HG02610 (cell line): ENCODE data around the gene PCDHA7.
"Not testable (repeated sequence)": the region's sequence is repeated elsewhere in the genome, so short reads cannot be mapped to it uniquely, and the experiment has no call there.

Source experiments
- ATAC-seq: cut with Tn5 transposase; IDR thresholded peaks from one replicate; pipeline ENCODE4 v1.9.1; 2021; ENCODE audit warnings: mild to moderate bottlenecking, moderate library complexity; ENCODE audit not compliant: unreplicated experiment

The PCDHA7 gene

DNA sequence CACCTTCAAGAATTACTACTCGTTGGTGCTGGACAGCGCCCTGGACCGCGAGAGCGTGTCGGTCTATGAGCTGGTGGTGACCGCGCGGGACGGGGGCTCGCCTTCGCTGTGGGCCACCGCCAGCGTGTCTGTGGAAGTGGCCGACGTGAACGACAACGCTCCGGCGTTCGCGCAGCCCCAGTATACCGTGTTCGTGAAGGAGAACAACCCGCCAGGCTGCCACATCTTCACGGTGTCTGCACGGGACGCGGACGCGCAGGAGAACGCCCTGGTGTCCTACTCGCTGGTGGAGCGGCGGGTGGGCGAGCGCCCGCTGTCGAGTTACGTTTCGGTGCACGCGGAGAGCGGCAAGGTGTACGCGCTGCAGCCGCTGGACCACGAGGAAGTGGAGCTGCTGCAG lies 11.1 kb upstream of the PCDHA7 start:
- ATAC-seq = not testable (repeated sequence)

DNA sequence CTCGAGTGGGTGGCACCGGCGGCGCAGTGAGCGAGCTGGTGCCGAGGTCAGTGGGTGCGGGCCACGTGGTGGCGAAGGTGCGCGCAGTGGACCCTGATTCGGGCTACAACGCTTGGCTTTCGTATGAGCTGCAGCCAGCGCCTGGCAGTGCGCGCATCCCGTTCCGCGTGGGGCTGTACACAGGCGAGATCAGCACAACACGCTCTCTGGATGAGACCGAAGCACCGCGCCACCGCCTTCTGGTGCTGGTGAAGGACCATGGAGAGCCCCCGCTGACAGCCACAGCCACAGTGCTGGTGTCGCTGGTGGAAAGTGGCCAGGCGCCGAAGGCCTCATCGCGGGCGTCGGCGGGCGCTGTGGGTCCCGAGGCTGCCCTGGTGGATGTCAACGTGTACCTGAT lies 10.6 kb upstream of the PCDHA7 start:
- no peak for ATAC-seq

DNA sequence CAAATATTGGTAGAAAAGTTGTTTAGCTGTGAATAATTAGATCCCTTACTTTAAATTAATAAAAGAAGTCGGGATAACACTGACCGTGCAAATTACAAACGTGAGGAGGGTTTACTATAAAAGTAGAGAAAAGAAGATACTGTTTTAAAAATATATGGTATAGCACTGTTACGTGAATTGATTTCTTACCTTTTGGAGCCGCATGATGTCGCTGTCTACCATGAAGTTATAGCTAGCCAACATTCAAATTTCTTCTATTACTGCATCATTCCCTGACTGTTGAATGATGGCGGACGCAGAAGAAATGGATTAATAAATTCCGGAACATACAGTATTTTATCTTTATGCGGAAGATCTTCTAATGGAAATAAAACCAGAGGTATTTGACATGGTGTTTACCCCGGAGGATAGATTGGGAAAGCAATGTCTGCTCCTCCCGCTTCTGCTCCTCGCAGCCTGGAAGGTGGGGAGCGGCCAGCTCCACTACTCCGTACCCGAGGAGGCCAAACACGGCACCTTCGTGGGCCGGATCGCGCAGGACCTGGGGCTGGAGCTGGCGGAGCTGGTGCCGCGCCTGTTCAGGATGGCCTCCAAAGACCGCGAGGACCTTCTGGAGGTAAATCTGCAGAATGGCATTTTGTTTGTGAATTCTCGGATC lies 6.2 kb upstream of the PCDHA7 start, which contains the start of gene PCDHA6:
TSS of gene PCDHA6 (plus strand) at position 257 of the 658 bp plus-strand sequence. CDS start at position 389, 132 bp downstream.
- ATAC-seq = no peak

DNA sequence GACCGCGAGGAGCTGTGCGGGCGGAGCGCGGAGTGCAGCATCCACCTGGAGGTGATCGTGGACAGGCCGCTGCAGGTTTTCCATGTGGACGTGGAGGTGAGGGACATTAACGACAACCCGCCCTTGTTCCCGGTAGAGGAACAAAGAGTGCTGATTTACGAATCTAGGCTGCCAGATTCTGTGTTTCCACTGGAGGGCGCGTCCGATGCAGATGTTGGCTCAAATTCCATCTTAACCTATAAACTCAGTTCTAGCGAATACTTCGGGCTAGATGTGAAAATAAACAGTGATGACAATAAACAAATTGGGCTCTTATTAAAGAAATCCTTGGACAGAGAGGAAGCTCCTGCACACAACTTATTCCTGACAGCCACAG lies 5.7 kb upstream of the PCDHA7 start:
- ATAC-seq = no peak

DNA sequence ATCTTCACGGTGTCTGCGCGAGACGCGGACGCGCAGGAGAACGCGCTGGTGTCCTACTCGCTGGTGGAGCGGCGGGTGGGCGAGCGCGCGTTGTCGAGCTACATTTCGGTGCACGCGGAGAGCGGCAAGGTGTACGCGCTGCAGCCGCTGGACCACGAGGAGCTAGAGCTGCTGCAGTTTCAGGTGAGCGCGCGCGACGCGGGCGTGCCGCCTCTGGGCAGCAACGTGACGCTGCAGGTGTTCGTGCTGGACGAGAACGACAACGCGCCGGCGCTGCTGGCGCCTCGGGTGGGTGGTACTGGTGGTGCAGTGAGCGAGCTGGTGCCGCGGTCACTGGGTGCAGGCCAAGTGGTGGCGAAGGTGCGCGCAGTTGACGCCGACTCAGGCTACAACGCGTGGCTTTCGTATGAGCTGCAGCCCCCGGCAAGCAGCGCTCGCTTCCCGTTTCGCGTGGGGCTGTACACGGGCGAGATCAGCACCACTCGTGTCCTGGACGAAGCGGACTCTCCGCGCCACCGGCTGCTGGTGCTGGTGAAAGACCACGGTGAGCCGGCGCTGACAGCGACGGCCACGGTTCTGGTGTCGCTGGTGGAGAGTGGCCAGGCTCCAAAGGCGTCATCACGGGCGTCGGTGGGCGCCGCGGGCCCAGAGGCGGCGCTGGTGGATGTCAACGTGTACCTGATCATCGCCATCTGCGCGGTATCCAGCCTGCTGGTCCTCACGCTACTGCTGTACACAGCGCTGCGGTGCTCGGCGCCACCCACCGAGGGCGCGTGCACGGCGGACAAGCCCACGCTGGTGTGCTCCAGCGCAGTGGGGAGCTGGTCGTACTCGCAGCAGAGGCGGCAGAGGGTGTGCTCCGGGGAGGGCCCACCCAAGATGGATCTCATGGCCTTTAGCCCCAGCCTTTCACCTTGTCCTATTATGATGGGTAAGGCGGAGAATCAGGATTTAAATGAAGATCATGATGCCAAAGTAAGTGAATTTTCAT lies 4.3 kb upstream of the PCDHA7 start:
- ATAC-seq = not testable (repeated sequence)

DNA sequence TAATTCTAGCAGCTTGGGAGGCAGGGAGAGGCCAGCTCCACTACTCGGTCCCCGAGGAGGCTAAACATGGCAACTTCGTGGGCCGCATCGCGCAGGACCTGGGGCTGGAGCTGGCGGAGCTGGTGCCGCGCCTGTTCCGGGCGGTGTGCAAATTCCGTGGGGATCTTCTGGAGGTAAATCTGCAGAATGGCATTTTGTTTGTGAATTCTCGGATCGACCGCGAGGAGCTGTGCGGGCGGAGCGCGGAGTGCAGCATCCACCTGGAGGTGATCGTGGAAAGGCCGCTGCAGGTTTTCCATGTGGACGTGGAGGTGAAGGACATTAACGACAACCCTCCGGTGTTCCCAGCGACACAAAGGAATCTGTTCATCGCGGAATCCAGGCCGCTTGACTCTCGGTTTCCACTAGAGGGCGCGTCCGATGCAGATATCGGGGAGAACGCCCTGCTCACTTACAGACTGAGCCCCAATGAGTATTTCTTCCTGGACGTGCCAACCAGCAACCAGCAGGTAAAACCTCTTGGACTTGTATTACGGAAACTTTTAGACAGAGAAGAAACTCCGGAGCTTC lies 455 bp downstream of the PCDHA7 start:
- not testable (repeated sequence) for ATAC-seq

DNA sequence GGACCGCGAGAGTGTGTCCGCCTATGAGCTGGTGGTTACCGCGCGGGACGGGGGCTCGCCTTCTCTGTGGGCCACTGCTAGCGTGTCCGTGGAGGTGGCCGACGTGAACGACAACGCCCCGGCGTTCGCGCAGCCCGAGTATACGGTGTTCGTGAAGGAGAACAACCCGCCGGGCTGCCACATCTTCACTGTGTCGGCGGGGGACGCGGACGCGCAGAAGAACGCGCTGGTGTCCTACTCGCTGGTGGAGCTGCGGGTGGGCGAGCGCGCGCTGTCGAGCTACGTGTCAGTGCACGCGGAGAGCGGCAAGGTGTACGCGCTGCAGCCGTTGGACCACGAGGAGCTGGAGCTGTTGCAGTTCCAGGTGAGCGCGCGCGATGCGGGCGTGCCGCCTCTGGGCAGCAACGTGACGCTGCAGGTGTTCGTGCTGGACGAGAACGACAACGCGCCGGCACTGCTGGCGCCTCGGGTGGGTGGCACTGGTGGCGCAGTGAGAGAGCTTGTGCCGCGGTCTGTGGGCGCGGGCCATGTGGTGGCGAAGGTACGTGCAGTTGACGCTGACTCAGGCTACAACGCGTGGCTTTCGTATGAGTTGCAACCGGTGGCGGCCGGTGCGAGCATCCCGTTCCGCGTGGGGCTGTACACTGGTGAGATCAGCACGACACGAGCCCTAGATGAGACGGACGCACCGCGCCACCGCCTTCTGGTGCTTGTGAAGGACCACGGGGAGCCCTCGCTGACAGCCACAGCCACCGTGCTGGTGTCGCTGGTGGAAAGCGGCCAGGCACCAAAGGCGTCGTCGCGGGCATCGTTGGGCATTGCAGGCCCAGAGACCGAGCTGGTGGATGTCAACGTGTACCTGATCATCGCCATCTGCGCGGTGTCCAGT lies 1.8 kb downstream of the PCDHA7 start:
- ATAC-seq = no peak

DNA sequence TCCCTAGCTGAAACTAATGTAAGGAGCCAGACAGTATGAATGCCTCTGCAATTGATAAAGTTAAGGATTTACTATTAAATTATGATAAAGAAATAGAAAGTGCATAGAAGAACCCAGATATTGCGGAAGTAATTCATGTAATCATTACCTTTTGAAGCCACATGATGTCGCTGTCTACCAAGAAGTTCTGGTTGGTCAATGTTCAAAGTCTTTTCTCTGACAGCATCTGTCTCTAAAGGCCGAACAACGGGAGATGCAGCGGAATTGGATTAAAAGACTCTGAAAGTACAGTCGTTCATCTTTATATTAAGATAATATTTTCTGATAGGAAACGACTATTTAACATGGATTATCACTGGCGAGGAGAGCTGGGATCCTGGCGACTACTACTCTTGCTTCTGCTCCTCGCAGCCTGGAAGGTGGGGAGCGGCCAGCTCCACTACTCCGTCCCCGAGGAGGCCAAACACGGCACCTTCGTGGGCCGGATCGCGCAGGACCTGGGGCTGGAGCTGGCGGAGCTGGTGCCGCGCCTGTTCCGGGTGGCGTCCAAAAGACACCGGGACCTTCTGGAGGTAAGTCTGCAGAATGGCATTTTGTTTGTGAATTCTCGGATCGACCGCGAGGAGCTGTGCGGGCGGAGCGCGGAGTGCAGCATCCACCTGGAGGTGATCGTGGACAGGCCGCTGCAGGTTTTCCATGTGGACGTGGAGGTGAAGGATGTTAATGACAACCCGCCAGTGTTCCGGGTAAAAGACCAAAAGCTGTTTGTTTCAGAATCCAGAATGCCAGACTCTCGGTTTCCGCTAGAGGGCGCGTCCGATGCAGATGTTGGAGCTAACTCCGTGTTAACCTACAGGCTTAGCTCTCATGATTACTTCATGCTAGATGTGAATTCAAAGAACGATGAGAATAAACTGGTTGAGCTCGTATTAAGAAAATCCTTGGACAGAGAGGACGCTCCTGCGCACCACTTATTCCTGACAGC lies 7.2 kb downstream of the PCDHA7 start, which contains the start of gene PCDHA8:
TSS of gene PCDHA8 (plus strand) at position 210 of the 985 bp plus-strand sequence. CDS start at position 345, 135 bp downstream.
- no peak for ATAC-seq

DNA sequence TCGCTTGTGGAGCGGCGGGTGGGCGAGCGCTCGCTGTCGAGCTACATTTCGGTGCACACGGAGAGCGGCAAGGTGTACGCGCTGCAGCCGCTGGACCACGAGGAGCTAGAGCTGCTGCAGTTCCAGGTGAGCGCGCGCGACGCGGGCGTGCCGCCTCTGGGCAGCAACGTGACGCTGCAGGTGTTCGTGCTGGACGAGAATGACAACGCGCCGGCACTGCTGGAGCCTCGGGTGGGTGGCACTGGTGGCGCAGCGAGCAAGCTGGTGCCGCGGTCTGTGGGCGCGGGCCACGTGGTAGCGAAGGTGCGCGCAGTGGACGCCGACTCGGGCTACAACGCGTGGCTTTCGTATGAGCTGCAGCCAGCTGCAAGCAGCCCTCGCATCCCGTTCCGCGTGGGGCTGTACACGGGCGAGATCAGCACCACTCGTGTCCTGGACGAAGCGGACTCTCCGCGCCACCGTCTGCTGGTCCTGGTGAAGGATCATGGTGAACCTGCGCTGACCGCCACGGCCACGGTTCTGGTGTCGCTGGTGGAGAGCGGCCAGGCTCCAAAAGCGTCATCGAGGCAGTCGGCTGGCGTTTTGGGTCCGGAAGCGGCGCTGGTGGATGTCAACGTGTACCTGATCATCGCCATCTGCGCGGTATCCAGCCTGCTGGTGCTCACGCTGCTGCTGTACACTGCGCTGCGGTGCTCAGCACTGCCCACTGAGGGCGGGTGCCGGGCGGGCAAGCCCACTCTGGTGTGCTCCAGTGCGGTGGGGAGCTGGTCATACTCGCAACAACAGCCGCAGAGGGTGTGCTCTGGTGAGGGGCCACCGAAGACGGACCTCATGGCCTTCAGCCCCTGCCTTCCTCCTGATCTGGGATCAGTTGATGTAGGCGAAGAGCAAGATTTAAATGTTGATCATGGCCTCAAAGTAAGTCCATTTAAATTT lies 9.0 kb downstream of the PCDHA7 start:
- no peak for ATAC-seq

DNA sequence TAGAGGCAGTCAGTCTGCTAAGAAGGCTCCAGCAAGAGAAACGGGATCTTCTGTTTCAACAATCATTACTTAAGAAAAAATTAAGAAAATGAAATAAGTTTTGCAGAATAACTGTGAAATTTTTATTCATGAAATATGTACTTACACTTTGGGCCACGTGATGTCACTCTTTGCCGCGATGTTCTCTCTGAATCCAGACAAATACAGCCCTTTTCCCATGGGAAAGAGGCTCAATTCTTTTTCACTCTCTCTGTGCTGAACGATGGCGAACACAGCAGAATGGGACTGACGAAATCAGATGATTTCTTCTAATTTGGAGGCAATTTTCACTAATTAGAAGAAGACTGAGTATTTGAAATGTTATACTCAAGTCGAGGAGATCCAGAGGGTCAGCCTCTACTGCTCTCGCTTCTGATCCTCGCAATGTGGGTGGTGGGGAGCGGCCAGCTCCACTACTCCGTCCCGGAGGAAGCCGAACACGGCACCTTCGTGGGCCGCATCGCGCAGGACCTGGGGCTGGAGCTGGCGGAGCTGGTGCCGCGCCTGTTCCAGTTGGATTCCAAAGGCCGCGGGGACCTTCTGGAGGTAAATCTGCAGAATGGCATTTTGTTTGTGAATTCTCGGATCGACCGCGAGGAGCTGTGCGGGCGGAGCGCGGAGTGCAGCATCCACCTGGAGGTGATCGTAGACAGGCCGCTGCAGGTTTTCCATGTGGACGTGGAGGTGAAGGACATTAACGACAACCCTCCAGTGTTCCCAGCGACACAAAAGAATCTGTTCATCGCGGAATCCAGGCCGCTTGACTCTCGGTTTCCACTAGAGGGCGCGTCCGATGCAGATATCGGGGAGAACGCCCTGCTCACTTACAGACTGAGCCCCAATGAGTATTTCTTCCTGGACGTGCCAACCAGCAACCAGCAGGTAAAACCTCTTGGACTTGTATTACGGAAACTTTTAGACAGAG lies 14.4 kb downstream of the PCDHA7 start, which contains the start of gene PCDHA9:
TSS of gene PCDHA9 (plus strand) at position 244 of the 964 bp plus-strand sequence. CDS start at position 358, 114 bp downstream.
- ATAC-seq = not testable (repeated sequence)

DNA sequence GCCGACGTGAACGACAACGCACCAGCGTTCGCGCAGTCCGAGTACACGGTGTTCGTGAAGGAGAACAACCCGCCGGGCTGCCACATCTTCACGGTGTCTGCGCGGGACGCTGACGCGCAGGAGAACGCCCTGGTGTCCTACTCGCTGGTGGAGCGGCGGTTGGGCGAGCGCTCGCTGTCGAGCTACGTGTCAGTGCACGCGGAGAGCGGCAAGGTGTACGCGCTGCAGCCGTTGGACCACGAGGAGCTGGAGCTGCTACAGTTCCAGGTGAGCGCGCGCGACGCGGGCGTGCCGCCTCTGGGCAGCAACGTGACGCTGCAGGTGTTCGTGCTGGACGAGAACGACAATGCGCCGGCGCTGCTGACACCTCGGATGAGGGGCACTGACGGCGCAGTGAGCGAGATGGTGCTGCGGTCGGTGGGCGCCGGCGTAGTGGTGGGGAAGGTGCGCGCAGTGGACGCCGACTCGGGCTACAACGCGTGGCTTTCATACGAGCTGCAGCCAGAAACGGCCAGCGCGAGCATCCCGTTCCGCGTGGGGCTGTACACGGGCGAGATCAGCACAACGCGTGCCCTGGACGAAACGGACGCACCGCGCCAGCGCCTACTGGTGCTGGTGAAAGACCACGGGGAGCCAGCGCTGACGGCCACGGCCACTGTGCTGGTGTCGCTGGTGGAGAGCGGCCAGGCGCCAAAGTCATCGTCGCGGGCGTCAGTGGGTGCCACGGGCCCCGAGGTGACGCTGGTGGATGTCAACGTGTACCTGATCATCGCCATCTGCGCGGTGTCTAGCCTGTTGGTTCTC lies 16.0 kb downstream of the PCDHA7 start:
- not testable (repeated sequence) for ATAC-seq

DNA sequence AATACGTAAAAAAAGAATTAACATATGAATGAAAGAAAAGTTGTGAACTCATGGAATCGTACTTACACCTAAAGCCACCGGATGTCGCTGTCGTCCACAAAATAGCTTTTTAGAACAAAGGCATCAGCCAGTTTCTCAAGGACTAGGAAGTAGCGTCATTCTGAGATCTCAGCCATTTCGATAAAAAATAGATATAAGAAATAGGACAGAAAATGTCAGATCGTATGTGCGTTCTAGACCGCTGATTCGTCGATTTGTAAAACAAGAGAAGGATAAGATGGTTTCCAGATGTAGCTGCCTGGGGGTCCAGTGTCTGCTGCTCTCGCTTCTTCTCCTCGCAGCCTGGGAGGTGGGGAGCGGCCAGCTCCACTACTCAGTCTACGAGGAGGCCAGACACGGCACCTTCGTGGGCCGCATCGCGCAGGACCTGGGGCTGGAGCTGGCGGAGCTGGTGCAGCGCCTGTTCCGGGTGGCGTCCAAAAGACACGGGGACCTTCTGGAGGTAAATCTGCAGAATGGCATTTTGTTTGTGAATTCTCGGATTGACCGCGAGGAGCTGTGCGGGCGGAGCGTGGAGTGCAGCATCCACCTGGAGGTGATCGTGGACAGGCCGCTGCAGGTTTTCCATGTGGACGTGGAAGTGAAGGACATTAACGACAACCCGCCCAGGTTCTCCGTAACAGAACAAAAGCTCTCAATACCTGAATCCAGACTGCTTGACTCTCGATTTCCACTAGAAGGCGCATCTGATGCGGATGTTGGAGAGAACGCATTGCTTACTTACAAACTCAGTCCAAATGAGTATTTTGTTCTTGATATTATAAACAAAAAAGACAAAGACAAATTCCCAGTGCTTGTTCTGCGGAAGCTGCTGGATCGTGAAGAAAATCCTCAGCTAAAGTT lies 22.0 kb downstream of the PCDHA7 start, which contains the start of gene PCDHA10:
TSS of gene PCDHA10 (plus strand) at position 126 of the 903 bp plus-strand sequence. CDS start at position 278, 152 bp downstream.
- no peak for ATAC-seq

DNA sequence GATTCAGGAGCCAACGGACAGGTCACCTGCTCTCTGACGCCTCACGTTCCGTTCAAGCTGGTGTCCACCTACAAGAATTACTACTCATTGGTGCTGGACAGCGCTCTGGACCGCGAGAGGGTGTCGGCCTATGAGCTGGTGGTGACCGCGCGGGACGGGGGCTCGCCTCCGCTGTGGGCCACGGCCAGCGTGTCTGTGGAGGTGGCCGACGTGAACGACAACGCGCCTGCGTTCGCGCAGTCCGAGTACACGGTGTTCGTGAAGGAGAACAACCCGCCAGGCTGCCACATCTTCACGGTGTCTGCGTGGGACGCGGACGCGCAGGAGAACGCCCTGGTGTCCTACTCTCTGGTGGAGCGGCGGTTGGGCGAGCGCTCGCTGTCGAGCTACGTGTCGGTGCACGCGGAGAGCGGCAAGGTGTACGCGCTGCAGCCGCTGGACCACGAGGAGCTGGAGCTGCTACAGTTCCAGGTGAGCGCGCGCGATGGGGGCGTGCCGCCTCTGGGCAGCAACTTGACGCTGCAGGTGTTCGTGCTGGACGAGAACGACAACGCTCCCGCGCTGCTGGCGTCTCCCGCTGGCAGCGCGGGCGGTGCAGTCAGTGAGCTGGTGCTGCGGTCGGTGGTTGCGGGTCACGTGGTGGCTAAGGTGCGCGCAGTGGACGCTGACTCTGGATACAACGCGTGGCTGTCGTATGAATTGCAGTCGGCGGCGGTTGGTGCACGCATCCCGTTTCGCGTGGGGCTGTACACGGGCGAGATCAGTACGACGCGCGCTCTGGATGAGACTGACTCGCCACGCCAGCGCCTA lies 23.3 kb downstream of the PCDHA7 start:
- no peak for ATAC-seq

DNA sequence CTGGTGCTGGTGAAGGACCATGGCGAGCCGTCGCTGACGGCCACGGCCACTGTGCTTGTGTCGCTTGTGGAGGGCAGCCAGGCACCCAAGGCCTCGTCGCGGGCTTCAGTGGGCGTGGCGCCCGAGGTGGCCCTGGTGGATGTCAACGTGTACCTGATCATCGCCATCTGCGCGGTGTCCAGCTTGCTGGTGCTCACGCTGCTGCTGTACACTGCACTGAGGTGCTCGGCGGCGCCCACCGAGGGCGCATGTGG lies 23.8 kb downstream of the PCDHA7 start:
- ATAC-seq = no peak
